ENCODE measurements around the gene CBLIF.

GRCh38 chr11:59877784-59878183 is 32.5 kb upstream of the CBLIF start:
- TF ChIP-seq CTCF (IDR thresholded peaks at IDR 0.05), result no peak
- TF ChIP-seq POLR2A (IDR thresholded peaks at IDR 0.05), result no peak
- TF ChIP-seq POLR2AphosphoS5 (IDR thresholded peaks at IDR 0.05), result no peak
